IMR-90 (cell line): ENCODE data around the gene SLC6A12.

ENCODE experiments used
- CHD1 ChIP-seq: IDR thresholded peaks from 2 replicates; pipeline ENCODE4 v1.6.1; 2012; ENCODE audit warnings: low read depth, low read length, improper control_type of control experiment
- FOS ChIP-seq: fragments of 150-350 bp; IDR thresholded peaks from 2 replicates; pipeline ENCODE4 v1.6.1; 2016; ENCODE audit warnings: low read depth, low read length
- MAZ ChIP-seq: IDR thresholded peaks from 2 replicates; pipeline ENCODE4 v1.6.1; 2012; ENCODE audit warnings: low read depth, mild to moderate bottlenecking, low read length, improper control_type of control experiment, moderate library complexity, borderline replicate concordance
- MXI1 ChIP-seq: IDR thresholded peaks from 2 replicates; pipeline ENCODE4 v1.6.1; 2012; ENCODE audit warnings: low read depth, mild to moderate bottlenecking, low read length, moderate library complexity, borderline replicate concordance
- NFE2L2 ChIP-seq: fragments of 150-350 bp; IDR thresholded peaks from 2 replicates; pipeline ENCODE4 v1.6.1; 2016; ENCODE audit warnings: low read depth, mild to moderate bottlenecking, low read length
- POLR2A ChIP-seq: IDR thresholded peaks from 2 replicates; pipeline ENCODE4 v1.6.1; 2012; ENCODE audit warnings: mild to moderate bottlenecking, low read depth, low read length
- RAD21 ChIP-seq: IDR thresholded peaks from 2 replicates; pipeline ENCODE4 v1.6.1; 2012; ENCODE audit warnings: low read length, improper control_type of control experiment
- RCOR1 ChIP-seq: IDR thresholded peaks from 2 replicates; pipeline ENCODE4 v1.6.1; 2012; ENCODE audit warnings: mild to moderate bottlenecking, low read length, improper control_type of control experiment; ENCODE audit not compliant: insufficient replicate concordance
- RFX5 ChIP-seq: IDR thresholded peaks from 2 replicates; pipeline ENCODE4 v1.8.0; 2012; ENCODE audit warnings: low read depth, mild to moderate bottlenecking, low read length, moderate library complexity
- SMC3 ChIP-seq: fragments of 150-350 bp; IDR thresholded peaks from 2 replicates; pipeline ENCODE4 v1.6.1; 2016; ENCODE audit warnings: low read depth, mild to moderate bottlenecking, antibody characterized with exemption, low read length, moderate library complexity
- TF ChIP-seq, protein P1 (sequence below): conservative IDR thresholded peaks from 2 replicates; pipeline ENCODE4 v1.5.1; 2012; ENCODE audit warnings: mild to moderate bottlenecking, low read depth, low read length, improper control_type of control experiment
- TF ChIP-seq, protein P2 (sequence below): fragments of 150-350 bp; IDR thresholded peaks from 2 replicates; pipeline ENCODE4 v1.6.1; 2017; ENCODE audit warnings: mild to moderate bottlenecking, antibody characterized with exemption, low read length, low read depth

DNA sequence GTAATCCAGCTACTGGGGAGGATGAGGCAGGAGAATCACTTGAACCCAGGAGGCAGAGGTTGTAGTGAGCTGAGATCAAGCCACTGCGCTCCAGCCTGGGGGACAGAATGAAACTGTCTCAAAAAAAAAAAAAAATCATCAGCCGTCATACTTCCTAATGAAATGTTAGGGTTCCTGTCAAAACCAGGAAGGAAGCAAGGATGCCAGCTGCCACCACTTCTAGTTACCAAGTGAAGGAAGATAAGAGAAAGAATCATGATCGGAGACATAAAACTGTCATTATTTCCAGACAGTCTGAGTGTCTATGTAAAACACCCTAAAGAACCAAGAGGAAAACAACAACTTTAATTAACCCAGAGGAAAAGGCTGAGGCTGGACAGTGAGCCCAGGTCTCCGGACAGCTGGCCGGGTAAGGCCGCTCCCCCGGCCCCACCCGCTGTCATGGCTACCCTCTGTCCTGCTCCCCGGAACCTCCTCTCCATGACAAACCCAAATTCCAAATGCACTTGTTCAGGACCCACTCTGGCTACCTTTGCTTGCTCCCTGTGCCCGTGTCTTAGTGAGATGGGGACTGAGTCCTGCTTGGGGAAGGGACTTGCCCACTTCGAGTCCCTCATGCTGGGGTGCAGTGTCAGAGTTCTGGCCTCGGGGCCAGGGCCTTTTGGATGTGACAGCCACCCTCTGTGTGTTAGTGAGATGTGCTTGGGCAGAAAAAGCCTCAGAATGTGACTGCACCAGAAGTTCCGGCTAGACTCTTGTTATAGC lies 29.0 kb downstream of the SLC6A12 start:
- TF ChIP-seq, protein P1, sequence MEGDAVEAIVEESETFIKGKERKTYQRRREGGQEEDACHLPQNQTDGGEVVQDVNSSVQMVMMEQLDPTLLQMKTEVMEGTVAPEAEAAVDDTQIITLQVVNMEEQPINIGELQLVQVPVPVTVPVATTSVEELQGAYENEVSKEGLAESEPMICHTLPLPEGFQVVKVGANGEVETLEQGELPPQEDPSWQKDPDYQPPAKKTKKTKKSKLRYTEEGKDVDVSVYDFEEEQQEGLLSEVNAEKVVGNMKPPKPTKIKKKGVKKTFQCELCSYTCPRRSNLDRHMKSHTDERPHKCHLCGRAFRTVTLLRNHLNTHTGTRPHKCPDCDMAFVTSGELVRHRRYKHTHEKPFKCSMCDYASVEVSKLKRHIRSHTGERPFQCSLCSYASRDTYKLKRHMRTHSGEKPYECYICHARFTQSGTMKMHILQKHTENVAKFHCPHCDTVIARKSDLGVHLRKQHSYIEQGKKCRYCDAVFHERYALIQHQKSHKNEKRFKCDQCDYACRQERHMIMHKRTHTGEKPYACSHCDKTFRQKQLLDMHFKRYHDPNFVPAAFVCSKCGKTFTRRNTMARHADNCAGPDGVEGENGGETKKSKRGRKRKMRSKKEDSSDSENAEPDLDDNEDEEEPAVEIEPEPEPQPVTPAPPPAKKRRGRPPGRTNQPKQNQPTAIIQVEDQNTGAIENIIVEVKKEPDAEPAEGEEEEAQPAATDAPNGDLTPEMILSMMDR, result no peak
- no peak for TF ChIP-seq RAD21
- no peak for TF ChIP-seq POLR2A
- TF ChIP-seq CHD1, result no peak
- TF ChIP-seq, protein P2, sequence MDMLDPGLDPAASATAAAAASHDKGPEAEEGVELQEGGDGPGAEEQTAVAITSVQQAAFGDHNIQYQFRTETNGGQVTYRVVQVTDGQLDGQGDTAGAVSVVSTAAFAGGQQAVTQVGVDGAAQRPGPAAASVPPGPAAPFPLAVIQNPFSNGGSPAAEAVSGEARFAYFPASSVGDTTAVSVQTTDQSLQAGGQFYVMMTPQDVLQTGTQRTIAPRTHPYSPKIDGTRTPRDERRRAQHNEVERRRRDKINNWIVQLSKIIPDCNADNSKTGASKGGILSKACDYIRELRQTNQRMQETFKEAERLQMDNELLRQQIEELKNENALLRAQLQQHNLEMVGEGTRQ, result no peak
- no peak for TF ChIP-seq MXI1
- no peak for TF ChIP-seq NFE2L2
- TF ChIP-seq FOS, result no peak
- no peak for TF ChIP-seq MAZ
- no peak for TF ChIP-seq RCOR1
- TF ChIP-seq RFX5, result no peak
- no peak for TF ChIP-seq SMC3
